ENCODE results near the gene JARID2.

DNA sequence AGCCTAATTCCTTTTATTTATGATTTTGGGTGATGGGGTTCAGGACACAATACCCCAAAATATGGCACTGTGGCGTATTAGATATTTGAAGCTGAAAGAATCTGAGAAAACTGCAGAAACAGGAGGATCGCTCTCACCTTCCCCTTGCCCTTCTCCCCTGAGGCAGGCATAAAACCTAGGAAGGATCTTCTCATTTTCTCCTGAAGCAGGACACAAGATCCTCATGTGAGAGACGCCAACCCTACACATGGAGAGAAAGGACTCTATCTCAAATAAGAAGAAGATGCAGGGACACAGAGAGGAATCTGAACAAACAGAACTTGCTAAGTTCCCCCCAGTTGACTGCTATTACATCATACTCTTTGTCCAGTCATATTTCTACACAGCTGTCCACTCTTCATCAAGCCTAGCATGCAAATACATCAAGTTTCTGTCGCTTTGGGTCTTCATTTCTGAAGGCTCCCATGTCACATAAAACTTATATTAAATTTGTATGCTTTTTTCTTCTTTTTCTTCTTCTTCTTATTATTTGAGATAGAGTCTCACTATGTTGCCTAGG is 307.9 kb downstream of the JARID2 start:
- TF ChIP-seq, protein P1, sequence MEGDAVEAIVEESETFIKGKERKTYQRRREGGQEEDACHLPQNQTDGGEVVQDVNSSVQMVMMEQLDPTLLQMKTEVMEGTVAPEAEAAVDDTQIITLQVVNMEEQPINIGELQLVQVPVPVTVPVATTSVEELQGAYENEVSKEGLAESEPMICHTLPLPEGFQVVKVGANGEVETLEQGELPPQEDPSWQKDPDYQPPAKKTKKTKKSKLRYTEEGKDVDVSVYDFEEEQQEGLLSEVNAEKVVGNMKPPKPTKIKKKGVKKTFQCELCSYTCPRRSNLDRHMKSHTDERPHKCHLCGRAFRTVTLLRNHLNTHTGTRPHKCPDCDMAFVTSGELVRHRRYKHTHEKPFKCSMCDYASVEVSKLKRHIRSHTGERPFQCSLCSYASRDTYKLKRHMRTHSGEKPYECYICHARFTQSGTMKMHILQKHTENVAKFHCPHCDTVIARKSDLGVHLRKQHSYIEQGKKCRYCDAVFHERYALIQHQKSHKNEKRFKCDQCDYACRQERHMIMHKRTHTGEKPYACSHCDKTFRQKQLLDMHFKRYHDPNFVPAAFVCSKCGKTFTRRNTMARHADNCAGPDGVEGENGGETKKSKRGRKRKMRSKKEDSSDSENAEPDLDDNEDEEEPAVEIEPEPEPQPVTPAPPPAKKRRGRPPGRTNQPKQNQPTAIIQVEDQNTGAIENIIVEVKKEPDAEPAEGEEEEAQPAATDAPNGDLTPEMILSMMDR (IDR thresholded peaks at IDR 0.05 in 4 of 5, conservative IDR thresholded peaks at IDR 0.05 in 1 of 5): no peak
- no peak for TF ChIP-seq POLR2A (IDR thresholded peaks at IDR 0.05)

All from gastrocnemius medialis (tissue), 4 donors.